Measurements from ENCODE around the gene SVIL.
"Not testable (repeated sequence)": the region's sequence is repeated elsewhere in the genome, so short reads cannot be mapped to it uniquely, and the experiment has no call there.

SVIL gene

GRCh38 chr10:29472301-29473086, 162.3 kb downstream of the SVIL start:
- ChIA-PET POLR2A (ENCODE audit: low non-redundant PET) (no interaction called here), CTCF (interaction anchor here (0.6 kb wide), 1 partner anchor 1562 kb away, joined by 3 read pairs; no protein-coding TSS in a partner anchor)
- no peak for DNase-seq (ENCODE audit: low spot score)
- TF ChIP-seq CTCF (conservative IDR thresholded peaks at IDR 0.05; ENCODE audit: low read depth): no peak
- 0 out of 2 replicates have a peak overlapping the region, but pooled peaks have one; percentile 7 for H3K27ac ChIP-seq

GRCh38 chr10:29471544-29471859, 163.3 kb downstream of the SVIL start:
- no peak for TF ChIP-seq CTCF (conservative IDR thresholded peaks at IDR 0.05; ENCODE audit: low read depth)
- ChIA-PET POLR2A (ENCODE audit: low non-redundant PET) (no interaction called here), CTCF (interaction anchor here (0.6 kb wide), 1 partner anchor 287 kb away, joined by 3 read pairs; no protein-coding TSS in a partner anchor)
- DNase-seq (ENCODE audit: low spot score): peak; percentile 57
- H3K27ac ChIP-seq: peak overlapping the region; percentile 63

GRCh38 chr10:29470843-29471543, 163.8 kb downstream of the SVIL start:
- no peak for TF ChIP-seq CTCF (conservative IDR thresholded peaks at IDR 0.05; ENCODE audit: low read depth)
- ChIA-PET POLR2A (ENCODE audit: low non-redundant PET) (no interaction called here), CTCF (interaction anchor here (0.6 to 0.7 kb wide), 2 partner anchors 287 to 1103 kb away, joined by 3 read pairs; no protein-coding TSS in a partner anchor)
- no peak overlapping the region; the same call in 1 of the 2 replicates for H3K27ac ChIP-seq
- no peak for DNase-seq (ENCODE audit: low spot score)

- ChIA-PET POLR2A (ENCODE audit: low non-redundant PET) (no interaction called here), CTCF (no interaction called here)
- TF ChIP-seq CTCF (conservative IDR thresholded peaks at IDR 0.05; ENCODE audit: low read depth): no peak
- no peak for DNase-seq (ENCODE audit: low spot score)
- no peak overlapping the region for H3K27ac ChIP-seq
Measured at GRCh38 chr10:29470355-29470705, 164.4 kb downstream of the SVIL start.

- no peak for DNase-seq (ENCODE audit: low spot score)
- H3K27ac ChIP-seq: no peak overlapping the region
- no peak for TF ChIP-seq CTCF (conservative IDR thresholded peaks at IDR 0.05; ENCODE audit: low read depth)
- POLR2A ChIA-PET (ENCODE audit: low non-redundant PET): no interaction called here
- CTCF ChIA-PET: no interaction called here
Measured at GRCh38 chr10:29469481-29470354, 165.1 kb downstream of the SVIL start.

GRCh38 chr10:29465384-29465783, 169.4 kb downstream of the SVIL start:
- no peak for TF ChIP-seq CTCF (conservative IDR thresholded peaks at IDR 0.05; ENCODE audit: low read depth)
- CTCF ChIA-PET: no interaction called here
- POLR2A ChIA-PET (ENCODE audit: low non-redundant PET): no interaction called here
- H3K27ac ChIP-seq: no peak overlapping the region
- no peak for DNase-seq (ENCODE audit: low spot score)

GRCh38 chr10:29464671-29465171, 170.1 kb downstream of the SVIL start:
- DNase-seq (ENCODE audit: low spot score); POLR2A ChIA-PET (ENCODE audit: low non-redundant PET); H3K27ac ChIP-seq; CTCF ChIA-PET: not testable (repeated sequence)
